Vagina (tissue), 2 donors: ENCODE results near the gene NPTXR.

ENCODE experiments used
- CTCF ChIP-seq, 3 experiments: fragments of 450-650 bp in 2 of 3; fragments of 200-600 bp in 1 of 3; sonication (generic) in 1 of 3; IDR thresholded peaks; one replicate each; pipeline ENCODE4 v1.5.1; 2017 to 2019; ENCODE audit warnings: antibody characterized with exemption in 3 of 3, mild to moderate bottlenecking in 2 of 3, moderate library complexity in 2 of 3
- POLR2A ChIP-seq, 2 donors: fragments of 450-650 bp; IDR thresholded peaks; one replicate each; pipeline ENCODE4 v1.6.1; 2017; ENCODE audit warnings: antibody characterized with exemption in 2 of 2, mild to moderate bottlenecking in 2 of 2, moderate library complexity in 2 of 2

GRCh38 chr22:38837414-38837928 lies 6.4 kb downstream of the NPTXR start:
- TF ChIP-seq CTCF (IDR thresholded peaks at IDR 0.05) (no peak), POLR2A (IDR thresholded peaks at IDR 0.05) (no peak)
